ENCODE data around the gene HNRNPLL.
A peak's percentile ranks its signal among the peaks of the same experiment; 100 is the strongest.
"Not testable (repeated sequence)": the region's sequence is repeated elsewhere in the genome, so short reads cannot be mapped to it uniquely, and the experiment has no call there.

HNRNPLL gene

GRCh38 chr2:38552259-38552658 is 50.5 kb downstream of the HNRNPLL start:
- DNase-seq (ENCODE audit: low spot score) = no peak

- DNase-seq (ENCODE audit: low spot score) = no peak
Observed at GRCh38 chr2:38551746-38552145, 51.0 kb downstream of the HNRNPLL start.

DNA sequence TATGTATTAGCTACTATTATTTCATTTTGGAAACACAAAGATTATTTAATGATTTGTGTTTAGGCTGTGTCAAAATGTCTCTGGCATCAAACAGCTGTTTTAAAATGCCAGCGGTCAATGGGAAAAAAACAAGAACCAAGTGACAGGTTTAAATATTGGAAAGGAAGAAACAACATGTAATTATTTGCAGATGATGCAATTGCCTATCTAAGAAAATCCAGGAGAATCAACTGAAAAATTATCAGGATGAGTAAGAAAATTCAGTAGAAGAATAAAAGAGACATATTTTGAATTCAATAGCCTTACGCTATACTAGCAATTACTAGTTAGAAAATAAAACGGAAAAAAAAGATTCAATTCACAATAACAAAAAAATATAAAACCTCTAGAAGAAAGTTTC is 51.6 kb downstream of the HNRNPLL start:
- DNase-seq (ENCODE audit: low spot score) = no peak

DNA sequence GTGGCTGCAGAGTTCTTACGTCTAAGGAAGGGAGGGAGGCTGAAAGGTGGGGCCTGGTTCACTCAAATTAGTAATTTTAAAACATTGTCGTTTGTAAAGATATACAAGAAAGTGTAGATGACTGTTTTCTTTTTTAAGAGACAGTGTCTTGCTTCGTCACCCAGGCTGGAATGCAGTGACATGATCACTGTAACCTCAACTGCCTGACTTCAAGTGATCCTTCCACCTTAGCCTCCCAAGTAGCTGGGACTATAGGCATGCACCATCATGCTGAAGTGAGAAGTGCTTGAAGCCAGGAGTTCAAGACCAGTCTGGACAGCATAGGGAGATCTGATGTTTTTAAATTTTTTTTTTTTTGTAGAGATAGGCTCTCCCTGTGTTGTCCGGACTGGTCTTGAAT is 52.9 kb downstream of the HNRNPLL start:
- no peak for DNase-seq (ENCODE audit: low spot score)

DNA sequence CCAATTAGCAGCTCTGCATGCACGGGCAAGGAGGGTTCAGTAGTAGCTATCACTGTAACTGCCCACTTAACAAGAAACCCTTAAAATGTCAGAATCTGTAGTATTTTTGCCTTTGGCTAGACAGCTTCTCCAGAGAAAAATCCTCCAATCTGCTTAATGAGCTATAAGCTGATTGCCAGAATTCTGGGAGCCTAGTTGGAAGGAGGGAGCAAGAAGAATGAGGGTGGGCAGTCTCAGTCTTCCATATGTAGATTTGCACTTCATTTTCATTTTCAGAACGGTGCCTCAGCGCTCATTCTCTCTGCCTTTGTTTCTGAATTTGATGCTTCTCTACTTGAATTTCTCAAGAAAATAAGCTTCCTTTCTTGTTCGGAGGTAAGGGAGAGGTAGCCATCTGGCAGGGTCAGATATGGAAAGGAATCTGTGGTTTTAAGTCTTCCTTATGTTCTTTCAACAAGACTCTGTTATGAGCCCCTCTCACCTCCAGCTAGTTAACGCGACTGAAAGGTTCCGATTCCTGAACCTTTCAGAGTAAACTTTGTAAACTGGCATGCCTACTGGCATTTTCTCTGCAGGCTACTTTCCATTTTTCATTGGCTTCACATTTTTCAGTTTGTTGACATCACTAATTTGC is 53.5 kb downstream of the HNRNPLL start:
- no peak for DNase-seq (ENCODE audit: low spot score)

- DNase-seq (ENCODE audit: low spot score) = no peak
Observed at GRCh38 chr2:38547791-38548190, 54.9 kb downstream of the HNRNPLL start.

- no peak for DNase-seq (ENCODE audit: low spot score)
Observed at GRCh38 chr2:38546585-38546984, 56.1 kb downstream of the HNRNPLL start.

- DNase-seq (ENCODE audit: low spot score) = no peak
Observed at GRCh38 chr2:38546064-38546463, 56.7 kb downstream of the HNRNPLL start.

DNA sequence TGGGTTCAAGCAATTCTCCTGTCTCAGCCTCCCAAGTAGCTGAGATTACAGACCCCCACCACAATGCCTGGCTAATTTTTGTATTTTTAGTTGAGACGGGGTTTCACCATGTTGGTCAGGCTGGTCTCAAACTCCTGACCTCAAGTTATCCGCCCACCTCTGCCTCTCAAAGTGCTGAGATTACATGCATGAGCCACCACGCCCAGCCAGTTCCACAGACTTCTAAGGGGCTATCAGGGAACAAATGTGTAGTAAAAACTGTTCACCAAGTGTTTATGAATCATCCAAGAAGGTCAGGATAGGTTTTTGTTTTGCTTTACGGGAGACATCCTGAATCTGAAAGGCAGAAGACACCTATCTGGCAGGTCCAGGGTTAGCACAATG is 60.5 kb downstream of the HNRNPLL start:
- not testable (repeated sequence) for DNase-seq (ENCODE audit: low spot score)

DNA sequence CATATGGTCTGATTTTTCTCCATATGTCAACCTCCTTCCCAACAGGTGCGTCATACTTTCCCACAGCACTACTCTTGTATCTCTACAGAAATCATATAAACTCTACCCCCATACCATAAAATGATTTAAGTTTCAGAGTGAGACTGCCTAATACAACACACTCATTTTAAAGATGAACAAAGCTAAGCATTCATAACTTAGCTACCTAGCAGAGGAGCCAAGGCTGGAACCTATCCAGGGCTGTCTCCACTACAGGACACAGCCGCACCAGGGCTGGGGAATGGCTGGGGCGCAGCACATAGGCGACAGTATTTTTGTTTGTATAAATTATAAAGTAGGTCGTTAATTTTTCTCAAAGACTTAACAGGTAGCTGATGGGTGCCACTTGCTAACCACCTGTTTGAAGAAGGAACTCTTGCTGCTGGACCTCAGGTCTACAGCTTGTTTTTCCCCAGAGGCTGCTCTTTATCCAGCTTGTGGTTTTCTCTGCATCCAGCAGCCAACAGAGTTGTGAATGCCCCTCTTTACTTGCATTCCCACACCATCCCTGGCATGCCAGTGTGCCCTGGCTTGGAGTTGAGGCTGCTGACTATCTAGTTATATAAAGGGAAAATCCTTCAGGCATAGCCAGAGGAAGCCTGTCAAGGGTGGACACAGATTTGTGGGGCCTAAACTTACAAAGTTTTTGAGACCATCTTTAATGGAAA is 62.0 kb downstream of the HNRNPLL start:
- no peak for DNase-seq (ENCODE audit: low spot score)

GRCh38 chr2:38539086-38539485 is 63.6 kb downstream of the HNRNPLL start:
- DNase-seq (ENCODE audit: low spot score) = no peak

DNA sequence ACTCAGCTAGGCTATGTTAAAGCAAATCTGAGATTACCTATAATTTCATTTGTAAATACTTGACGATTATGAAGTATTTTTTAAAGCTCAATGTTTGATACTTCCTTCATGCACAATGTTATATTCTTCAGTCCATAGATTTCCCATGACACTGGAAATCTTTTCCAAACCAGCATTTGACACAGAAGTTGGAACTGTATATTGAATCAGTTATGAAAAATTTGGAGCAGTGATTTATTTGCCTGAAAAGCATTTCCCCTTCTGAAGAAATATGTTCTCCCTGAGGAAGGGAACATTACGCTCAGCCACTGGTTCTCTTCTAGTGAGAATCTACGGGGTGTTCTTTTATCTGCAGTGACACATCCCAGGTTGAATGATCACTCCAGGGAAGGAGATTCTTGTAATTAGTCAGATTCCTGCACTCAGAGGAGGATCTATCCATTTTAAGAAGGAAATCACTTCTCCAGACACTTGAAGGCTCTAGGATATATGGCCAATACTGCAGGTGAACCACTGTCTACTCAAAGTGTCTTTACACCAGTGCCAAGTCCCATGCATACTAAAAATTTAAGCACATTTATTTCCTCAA is 64.7 kb downstream of the HNRNPLL start:
- no peak for DNase-seq (ENCODE audit: low spot score)

GRCh38 chr2:38537296-38537695 is 65.4 kb downstream of the HNRNPLL start:
- not testable (repeated sequence) for DNase-seq (ENCODE audit: low spot score)

DNA sequence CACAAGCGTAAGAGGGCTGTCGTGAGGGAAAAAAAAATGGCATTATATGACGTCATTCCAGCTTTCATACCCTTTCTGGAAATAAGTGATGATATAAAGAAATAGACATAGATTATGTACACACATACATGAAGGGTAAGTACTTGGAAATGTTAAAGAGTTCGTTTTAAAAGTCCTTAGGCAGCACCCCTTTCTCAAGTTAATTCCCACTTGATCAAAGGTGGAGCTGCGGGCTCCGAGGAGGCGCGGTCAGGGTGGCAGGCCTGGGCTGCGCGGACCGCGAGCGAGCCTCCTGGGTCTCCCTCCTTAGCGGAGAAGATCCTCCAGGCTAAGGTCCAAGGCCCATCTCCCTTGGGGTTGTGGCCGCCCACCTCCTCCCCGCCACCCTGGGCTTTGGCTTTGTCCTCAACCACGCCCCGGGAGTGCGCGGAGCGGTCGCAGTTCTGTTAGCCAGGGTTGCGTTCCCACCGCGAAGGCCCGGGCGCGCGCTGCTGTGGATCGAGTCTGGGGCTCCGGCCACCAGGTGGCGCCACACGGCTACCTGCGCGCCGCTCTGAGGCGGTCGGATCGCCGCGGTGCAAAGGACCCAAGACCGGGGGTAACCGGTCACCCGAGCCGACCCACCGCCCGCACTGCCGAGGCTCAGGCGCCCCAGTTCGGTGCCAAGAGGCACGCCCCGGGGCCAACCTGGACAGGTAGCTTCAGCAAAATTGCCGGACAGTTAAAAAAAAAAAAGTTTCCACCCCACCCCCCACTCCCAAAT is 66.8 kb downstream of the HNRNPLL start:
- peak; percentile 79 for DNase-seq (ENCODE audit: low spot score)

DNA sequence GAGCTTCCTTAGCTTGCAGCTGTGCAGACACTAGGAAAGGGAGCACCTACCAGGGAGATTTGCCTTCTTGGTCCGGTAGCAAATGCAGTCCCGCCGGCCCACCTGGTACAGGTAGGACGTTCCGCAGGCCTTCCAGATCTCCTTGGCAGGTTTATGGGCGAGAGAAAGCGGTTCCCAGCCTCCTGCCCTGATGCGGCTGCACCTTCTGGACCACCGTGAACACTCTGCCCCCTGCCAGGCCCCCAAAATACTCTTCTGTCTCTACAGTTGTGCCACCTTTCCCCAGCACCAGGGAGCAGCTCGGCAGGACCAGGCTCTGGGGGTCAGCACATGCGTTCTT is 67.4 kb downstream of the HNRNPLL start:
- DNase-seq (ENCODE audit: low spot score) = no peak

GRCh38 chr2:38534746-38535403 is 67.9 kb downstream of the HNRNPLL start:
- no peak for DNase-seq (ENCODE audit: low spot score)

DNA sequence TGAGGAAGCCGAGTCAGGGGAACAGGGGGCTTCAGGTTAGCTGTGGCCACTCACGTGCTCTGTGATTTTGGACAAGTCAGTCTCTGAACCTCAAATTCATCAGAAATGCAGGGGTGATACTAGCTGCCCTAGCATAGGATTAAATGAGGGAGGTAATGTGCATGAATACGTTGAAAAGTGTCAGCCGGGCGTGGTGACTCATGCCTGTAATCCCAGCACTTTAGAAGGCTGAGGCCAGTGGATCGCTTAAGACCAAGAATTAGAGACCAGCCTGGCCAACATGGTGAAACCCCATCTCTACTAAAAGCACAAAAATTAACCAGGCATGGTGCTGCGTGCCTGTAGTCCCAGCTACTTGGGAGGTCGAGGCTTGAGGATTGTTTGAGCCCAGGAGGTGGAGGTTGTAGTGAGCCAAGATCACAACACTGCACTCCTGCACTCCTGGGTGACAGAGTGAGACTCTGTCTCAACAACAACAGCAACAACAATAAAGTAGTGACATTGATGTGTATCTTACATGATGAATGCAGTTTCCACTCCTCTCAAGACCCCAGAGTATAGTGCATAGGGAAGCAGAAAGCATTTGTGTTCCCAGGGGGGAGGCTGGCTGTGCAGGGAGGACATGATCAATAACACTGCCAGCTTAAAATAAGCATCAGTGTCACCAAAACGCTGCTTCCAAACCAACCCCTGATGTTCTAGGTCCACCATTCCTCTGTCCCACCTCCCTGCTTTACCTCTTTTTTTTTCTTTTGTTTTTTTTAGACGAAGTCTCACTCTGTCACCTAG is 68.8 kb downstream of the HNRNPLL start:
- DNase-seq (ENCODE audit: low spot score) = no peak

GRCh38 chr2:38533180-38533579 is 69.5 kb downstream of the HNRNPLL start:
- DNase-seq (ENCODE audit: low spot score) = no peak

DNA sequence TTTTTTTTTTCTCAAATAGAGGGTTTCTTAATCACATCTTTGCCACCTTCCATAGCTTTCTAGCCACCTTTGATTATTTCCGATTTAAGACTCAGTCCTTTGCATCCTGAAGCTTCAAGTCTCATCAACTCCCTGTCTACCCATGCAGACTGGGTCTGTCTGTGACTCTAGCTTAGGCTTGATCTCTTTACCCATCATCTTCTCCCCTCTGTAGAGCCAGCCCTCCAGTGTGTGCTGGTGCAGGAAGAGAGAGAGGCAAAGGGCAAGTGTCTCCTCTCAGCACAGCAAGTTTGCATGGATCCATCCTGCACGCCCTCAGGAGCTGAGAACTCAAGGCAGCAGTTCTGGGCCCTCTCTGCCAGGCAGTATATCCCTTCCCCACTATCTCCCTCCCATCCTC is 70.4 kb downstream of the HNRNPLL start:
- DNase-seq (ENCODE audit: low spot score) = no peak

DNA sequence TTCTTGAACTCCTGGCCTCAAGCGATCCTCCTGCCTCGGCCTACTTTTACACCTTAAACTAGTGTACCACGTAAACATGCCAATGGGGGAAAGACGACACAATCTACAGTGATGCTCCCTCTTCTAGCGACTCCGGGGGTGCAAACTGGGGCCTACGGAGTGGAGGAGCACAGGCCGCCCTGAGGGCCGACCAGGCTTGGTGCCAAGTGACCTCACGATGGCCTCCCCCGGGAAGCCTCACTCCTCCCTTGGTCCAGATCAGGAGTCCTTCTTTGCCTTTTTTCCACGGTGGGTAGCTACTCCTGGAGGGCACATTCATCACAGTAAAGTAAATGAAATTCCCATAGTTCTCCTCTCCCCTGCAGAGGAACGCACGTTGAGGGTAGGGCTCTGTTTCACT is 73.5 kb downstream of the HNRNPLL start:
- DNase-seq (ENCODE audit: low spot score) = no peak

DNA sequence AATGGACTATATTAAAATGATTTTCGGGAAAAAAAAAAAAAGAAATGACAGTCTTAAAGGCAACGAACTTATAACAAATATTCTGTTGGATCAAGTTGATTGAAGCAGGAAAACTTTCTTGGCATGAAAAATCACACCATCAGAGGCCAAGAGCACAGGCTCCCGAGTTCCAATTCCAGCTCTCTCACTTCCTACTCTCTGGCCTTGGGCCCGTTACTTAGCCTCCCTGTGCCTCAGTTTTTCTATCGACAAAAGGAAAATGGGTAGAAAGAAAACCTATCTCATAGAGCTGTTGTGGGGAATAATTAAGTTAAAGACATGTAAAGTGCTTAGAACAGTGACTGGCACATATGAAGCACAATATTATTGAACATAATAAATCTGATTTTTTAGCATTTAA is 74.2 kb downstream of the HNRNPLL start:
- no peak for DNase-seq (ENCODE audit: low spot score)

- DNase-seq (ENCODE audit: low spot score) = peak; percentile 19
Observed at GRCh38 chr2:38528008-38528442, 74.7 kb downstream of the HNRNPLL start.

All from CD4-positive, alpha-beta T cell treated with Interleukin-15 for 4 hours (primary cell).